ENCODE data around the gene CDS2.

CDS2 gene

DNA sequence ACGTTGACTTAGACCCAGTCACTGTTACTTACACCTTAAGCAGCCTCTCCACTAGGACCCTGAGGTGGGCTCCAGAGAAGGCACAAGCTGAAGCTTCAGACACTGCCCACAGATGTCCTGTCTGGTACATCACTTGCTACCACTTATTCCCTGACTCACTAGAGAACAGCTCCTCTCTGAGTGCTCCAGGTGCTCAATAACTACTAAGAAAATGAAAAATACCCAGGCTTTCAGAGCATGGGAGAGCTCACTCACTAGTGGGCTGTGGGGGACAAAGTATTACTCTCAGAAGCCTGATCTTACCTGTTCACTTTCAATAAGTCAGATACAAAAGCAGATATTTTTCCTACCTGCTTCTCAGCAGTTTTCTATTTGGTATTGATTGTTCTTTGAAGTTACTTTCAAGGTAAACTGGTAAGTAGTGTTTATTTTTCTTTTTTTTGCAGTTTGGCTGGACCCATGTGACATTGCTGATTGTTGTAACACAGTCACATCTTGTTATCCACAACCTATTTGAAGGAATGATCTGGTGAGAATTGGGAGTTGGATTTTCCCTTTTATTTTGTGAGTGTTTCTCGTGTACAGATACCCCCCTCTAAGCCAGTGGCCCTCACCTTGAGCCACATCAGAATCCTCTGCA is 55.9 kb downstream of the CDS2 start:
- DNase-seq: no peak

DNA sequence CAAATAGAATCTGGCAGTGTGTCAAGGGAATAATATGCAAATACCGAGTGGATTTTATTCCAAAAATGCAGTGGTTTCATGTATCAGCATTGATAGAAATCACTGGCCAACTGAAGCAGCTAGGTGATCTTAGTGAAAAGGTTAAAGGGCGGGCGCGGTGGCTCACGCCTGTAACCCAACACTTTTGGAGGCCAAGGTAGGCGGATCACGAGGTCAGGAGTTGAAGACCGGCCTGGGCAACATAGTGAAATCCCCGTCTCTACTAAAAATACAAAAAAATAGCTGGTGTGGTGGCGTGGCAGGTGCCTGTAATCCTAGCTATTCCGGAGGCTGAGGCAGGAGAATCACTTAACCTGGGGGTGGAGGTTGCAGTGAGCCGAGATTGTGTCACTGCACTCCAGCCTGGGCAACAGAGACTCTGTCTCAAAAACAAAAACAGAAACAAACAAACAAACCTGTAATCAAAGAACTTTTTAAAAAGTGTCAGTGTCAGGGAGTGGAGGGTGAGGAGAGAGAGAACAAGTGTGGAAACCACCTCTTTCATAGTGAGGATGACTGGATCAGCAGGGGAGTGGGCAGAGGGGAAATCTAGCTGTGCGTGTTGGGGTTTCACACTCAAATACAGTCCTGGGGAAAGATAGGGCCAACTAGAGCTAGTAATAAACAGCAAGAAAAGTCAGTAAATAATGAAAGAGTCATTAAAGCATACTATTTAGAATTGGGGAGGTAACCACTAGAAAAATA is 57.1 kb downstream of the CDS2 start:
- DNase-seq: no peak

DNA sequence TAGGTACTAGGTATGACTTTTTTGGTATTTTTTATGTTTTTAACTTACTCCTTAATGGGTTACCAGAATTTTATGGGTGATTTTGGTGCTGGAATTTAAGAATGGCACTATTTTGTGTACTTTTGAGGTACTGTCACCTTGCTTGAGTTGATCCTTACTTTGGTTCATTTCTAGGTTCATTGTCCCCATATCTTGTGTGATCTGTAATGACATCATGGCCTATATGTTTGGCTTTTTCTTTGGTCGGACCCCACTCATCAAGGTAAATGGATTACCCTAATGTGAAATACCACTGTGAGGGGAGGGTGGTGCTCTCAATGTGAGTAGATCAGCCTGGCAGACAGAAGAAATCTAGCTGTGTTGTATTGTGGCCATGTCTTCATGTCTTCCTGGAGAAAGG is 57.9 kb downstream of the CDS2 start:
- DNase-seq: no peak

DNA sequence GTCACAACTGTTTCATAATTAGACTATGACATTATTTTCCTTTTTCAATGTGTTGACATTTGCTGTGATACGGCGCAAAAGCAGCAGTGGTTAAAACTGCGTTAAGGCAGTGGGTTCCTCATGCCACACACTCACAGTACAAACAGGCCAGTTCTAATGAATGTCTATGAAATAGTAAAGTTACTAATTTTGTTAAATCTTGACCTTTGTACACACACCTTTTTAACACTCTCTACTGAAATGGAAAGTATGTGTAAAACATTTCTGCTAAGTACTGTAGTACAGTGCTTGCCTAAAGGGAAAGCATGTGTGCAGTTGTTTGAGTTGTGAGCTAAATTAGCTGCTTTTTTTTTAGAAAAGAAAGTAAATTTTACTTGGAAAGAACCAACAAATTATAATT is 60.3 kb downstream of the CDS2 start:
- no peak for DNase-seq

DNA sequence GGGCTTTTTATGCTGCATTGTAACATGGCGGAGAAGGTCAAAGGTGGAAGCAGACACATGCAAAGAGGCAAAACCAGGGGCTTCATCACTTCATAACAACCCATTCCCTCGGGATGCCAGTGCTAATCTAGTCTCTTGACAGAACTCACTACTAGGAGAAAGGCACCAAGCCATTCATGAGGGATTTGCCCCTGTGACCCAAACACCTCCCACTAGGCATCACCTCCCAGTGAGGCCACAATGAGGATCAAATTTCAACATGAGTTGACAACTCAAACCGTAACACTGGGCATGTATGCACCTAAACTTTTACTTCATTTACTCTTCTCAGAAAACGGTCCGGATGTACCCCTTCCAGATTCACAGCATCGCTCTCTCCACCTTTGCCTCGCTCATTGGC is 61.9 kb downstream of the CDS2 start:
- no peak for DNase-seq

DNA sequence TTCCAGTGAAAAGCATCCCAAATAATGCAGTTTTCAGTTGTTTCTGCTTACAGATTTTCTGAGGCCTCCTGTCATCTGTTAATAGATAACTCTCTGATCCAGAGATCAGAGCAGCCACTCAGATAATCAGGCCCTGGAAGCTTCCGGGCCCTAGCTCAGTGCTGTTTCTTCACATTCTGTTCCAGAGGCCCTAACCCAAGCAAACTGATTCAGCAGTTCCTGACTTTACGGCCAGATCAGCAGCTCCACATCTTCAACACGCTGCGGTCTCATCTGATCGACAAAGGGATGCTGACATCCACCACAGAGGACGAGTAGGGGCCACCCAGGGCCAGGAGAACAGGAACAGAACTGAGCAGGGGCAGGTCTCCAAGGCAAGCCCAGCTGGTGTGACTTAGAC is 63.1 kb downstream of the CDS2 start:
- no peak for DNase-seq

DNA sequence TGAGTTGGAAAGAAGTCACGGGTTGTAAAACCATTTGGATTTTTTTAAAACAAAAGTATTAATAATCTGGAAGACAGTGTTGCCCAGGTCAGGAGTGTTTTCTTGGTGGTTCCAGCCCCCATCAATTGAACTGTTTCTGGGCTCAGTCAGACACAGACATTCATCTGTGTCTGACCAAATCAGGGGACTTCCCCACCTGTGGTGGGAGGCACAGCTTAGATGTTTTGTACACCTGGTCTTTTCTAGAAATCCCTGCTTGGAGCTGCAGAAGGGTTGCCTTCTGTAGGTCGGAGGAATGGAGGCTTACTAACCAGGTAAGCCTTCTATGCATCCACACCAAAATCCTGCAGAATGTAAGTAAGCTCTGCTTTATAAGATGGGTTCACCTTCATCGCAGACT is 63.6 kb downstream of the CDS2 start:
- DNase-seq: no peak

DNA sequence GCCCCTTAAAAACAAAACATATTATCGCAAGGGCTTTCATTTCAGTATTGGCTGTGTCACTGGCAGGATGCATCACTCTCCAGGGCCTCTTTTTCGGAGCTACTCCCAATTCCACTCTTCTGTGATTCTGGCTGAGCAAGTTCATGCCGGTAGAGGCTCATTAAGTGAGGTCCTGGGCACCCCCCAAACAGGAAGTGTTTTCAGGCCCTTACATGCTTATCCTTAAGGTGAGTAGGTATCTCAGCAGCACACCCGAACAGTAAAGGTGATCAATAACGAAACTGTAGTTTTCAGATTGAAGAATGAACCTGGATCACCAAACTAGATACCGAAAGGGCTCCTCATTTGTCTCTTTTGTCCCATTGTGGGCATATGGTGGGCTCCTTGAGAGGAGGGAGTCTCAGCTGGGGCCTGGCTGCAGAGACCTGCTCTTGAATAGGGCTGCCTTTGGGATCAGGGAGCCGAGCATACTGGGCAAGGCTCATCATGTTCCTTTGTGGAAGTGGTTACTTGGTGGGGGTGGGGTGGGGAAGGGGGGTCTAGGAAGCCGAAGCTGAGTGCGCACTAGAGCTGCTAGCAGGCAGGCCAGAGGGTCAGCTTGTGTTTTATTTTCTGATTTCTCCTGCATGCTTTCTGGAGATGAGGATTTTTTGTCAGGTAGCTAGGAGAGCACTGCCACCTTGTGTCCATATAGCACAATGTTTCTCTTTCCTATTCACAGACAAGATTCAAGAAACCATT is 65.2 kb downstream of the CDS2 start:
- peak; percentile 39 for DNase-seq

DNA sequence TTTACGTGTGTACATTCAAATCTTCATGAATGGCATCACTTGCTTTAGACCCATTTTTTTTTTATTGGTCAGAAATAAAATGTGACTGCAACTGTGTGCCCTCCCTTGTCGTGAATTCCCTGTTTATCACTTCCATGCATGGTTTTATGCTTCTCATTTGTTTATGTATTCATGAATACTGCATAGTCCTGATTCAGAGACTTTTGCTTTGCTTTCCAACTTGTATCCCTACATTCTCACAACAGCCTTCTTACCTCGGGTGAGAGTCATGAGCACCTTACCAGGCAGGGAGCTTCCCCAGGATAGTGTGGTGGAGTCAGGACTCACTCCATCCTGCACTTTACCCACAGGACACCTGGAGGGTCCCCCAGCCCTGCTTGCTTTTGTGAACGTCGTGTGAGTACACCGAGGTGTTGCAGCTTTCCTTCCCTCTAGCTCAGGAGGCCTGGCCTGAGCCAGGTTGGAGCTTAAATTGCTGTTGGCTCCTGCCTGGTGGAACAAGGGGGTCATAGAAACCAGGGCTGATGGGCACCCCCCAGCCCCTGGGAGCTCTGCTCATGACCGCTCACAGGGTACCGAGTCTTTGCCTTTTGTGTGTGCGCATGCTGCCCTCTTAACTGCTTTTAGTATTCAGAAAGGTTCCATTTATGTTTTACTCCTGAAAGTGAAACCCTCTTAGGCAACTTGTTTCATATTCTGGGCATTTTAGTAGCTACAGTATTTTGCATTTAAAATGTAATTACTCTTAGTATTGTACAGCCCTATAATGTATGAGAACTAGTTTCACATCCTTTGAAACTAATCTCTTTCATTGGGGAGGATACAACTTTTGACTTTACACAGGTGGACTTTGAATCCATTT is 66.0 kb downstream of the CDS2 start:
- DNase-seq: no peak

DNA sequence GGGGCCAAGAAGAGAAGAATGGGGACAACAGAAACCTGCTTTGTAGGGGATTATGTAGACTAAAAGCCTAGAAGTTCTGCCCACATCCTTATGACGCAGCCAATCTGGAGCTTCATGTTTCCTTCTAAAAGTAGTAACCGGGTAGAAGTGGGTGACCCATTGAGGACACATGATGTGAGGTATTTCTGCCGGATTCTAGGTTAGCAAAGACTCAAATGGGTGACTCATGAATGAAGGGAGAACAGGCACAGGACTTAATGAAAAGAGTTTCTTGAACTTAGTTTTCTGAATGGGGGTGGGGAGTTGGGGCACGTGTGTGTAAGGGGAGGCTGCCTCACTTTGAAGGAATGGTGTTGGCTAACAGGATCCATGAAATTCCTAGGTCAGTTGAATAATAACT is 68.8 kb downstream of the CDS2 start:
- DNase-seq: no peak

DNA sequence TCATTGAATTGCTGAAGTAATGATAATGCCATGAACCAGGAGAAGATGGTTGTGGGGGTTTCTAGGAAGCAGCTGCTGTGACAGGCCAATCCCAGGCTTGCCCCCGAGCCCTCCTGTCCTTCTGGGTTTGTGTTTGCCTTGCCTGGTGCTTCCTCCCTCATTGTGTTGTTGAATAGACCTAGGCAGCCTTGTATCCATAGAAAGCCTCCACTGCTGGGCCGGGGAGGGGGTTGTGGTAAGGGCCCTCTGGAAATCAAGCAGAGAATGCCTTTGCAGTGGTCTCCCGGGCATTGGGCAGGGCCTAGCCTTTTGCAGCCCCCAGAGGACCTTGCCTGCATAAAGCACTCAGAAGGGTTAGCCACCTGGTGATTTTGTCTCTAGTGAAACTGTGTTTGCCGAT is 69.3 kb downstream of the CDS2 start:
- DNase-seq: no peak

DNA sequence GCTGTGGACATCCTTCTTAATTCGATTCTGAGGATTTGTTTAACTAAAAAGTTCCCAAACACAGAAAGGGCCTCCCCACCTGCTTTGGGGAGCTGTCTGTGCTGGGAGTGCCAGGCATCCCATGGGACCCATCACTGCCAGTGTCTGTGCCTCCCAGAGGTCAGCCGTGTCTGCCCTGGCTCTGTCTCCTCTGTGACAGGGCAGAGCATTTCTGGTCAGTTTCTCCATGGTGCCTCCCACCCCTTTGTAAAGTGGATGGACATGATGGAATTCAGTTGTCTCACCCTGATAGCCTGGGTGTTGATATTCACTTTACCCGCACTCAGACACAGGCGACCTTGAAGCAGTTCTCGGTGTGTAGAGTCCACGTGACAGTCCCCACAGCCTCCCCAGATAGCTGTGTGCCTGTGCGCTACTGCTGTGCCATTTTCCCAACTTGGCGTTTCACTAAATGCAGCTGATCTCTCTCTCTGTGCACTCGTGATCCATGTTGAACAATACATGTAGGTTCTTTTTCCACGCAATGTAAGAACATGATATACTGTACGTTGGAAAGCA is 70.5 kb downstream of the CDS2 start:
- DNase-seq: no peak

DNA sequence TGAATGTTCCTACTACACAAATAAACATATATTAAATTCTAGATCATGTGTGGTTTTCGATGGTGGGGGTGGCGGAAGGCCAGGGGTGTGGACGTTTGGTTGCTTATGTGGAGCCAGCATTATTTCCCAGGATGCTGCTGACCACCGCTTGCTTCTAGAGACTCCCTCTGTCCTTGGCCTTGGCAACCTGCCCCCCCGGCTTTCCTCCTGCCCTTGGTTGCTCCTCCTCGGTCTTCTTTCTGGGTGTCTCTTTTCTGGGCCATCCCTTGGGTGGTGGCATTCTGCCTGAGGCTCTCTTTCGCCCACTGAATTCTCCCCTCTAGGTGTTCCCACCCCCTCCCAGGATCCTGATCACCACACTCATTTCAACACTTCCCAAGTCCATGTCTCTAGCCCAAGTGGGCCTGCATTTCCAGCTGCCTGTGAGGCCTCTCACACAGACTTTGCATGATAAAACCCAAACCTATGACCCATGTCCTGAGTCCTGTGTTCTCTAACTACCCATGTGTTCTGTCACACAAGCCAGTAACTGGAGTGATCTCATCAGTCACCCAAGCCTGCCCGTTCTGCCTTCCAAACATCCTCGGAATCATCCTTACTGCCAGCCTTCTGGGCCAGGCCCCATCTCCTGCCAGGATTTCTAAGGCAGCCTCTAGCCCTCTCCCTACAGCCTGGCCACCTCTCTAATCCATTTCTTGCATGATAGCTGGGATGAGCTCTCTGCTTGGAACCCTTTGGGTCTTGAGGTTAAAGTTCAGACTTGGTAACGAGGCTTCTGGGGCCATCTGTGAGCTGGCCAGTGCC is 71.2 kb downstream of the CDS2 start:
- DNase-seq: no peak

DNA sequence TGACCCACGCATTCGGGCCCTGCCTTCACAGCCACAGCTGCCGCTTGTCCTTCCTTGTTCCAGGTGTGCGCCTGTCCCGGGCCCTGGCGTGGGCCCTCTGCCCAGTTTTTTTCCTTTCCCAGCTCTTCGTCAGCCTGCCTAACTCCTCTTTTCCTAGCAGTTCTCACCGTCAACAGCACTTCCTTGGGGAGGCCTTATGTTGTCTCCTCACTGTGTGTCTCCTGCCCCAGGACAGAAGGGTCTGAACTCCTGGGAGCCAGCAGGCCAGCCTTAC is 71.8 kb downstream of the CDS2 start:
- DNase-seq: no peak

DNA sequence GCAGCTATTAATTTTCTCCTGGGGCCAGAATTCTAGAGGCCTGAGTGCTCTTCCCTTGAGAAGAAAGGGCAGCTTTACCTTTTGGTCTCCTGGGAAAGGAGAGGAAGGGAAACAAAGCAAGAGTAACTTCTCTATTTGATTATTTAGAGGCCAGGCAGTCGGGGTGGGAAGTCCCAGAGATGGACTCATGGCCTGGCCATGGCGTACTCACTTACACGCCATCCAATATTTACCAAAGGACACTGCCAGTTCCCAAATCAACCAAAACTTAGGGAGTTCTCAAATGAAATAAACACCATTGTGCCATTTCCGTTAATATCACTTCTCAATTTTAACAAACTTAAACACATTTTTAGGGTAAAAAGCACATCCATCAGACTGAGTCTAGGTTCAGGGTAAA is 76.6 kb downstream of the CDS2 start:
- DNase-seq: no peak

DNA sequence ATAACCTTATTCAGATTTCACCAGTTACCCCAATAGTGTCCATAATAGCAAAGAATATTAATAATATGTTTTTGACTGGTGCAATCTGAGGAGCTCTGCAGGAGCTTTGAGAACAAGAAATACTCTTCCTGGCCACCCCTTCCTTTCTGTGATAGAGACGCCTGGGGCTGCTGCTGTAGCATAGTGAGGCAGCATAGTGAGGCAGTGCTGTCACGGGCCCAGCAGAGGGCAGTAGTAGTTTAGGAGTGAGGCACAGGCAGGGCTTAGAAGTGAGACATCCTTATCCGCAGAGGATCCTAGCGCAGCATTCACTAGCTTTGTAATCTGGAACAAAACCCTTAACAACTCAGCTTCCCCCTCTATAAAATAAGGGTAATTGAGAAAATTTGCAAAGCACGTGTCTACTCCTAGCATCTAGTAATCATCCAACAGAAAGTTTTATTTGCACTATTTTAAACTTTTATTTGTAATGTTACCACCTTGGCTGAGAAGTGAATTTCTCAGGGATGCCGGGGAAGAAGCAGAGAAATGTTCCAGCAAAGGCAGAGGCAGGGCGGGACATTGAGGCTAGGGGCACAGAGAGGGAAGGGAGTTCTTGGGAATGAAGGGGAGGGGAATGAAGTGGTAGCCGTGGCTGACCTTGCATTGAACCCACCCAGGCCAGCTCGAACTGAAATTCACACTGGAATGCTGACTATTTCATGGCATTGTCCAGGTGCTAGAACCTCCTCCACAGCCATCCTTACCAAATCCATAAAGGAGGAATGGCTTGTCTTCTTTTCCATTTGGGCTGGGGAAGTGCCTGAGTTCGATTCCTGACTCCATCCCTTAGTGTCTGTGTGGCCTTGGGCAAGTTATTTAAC is 78.8 kb downstream of the CDS2 start:
- DNase-seq: peak; percentile 35

DNA sequence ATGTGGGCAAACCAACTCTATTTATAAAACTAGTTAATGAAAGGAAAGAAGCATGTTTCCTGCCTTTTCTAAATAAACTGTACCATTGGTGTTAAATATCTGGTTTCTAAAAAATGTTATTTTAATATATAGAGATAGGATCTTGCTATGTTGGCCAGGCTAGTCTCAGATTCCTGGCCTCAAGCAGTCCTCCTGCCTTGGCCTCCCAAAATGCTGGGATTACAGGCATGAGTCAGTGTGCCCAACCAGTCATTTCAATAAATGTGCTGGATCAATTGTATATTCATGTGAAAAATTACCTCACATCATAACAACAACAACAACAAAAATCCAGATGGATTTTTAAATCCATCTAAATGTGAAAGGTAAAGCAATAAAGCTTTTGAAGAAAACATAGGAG is 80.3 kb downstream of the CDS2 start:
- no peak for DNase-seq

DNA sequence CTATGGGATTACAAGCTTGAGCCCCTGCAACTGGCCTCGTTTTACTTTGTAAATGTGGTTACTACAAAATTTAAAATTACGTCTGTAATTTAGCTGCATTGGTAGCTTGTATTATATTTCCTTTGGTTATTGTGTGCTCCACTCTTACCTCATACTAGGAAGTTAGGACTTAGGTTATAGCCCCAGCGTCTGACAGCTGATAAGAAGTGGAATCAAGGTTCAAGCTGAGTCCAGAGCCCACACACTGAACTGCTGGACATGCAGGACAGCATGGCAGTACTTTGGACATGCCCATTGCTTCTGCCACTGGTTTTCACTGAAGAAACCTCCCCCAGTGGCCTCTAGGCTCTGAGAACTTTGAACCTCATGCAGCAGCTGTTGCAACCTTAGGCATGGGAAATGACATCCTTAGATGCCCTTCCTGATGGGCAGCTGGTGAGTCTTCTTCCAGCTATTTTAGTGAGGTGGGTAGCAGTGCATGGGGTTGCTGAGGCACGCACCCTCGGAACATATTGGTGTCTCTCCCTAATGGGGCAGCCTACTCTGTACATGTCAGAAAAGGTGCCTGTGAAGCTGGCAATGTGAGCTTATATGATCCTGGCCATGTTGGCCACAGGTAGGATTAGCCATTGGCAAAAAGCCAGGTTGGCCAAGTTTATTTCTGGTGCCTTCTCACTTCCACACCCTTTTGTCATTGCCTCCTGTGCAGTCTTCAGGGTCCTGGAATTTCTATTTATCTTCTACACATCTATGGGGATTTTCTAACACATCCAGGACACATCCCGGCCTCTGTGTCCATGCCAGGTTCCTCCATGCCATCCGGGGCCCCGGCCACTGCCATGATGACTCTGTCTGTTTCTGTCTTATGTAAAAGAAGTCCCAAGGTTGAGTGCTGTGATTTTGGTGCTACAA is 85.3 kb downstream of the CDS2 start:
- no peak for DNase-seq

DNA sequence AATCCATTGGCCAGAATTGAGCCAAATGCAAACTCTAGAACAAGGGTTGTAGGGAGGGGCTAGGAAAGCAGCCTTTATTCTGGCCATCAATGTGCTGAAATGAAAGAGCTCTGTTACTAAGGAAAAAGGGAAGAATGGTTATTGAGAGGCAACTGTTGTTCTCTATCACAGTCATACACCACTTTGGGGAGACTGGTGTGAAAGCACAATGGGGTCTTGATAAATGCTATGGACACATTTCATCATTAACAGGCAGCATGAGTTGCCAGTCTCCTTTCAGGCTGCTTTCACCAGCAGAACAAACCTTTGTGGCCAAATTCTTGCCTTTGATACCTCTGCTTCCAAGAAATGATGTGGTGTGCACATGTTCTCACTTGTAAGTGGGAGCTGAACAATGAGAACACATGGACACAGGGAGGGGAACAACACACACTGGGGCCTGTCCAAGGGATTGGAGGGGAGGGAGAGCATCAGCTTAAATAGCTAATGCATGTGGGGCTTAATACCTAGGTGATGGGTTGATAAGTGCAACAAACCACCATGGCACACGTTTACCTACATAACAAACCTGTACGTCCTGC is 86.2 kb downstream of the CDS2 start:
- no peak for DNase-seq

DNA sequence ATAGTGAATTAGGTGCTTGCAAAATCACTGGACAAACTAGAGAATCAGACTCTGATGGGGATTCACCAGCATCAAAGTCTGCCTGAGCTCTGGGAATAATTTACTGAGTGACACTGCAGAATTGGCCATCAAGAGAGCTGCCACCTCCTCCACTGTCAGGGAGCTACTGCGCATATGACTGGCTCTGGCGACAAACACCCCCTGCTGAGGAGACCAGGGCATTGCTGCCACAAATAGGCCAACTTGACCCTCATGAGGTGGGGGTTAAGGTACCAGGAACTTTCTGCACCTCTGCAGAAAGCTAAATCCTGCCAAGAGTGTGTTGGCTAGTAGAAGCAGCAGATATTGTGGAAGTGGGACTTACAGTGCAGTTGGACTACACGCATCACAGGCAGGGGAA is 88.0 kb downstream of the CDS2 start:
- DNase-seq: no peak

Measured in COR-L47 (cell line).